Muscle layer of duodenum (tissue), 2 donors: ENCODE measurements around the gene MSANTD4.
"Not testable (repeated sequence)": the region's sequence is repeated elsewhere in the genome, so short reads cannot be mapped to it uniquely, and the experiment has no call there.

ENCODE experiments used
- H3K27ac ChIP-seq: one replicate; pipeline ENCODE4 v1.7.0; 2013; ENCODE audit warnings: mild to moderate bottlenecking, low read length
- H3K27me3 ChIP-seq: one replicate; pipeline ENCODE4 v1.7.0; 2013; ENCODE audit warnings: low read depth, mild to moderate bottlenecking, control low read depth, low read length
- H3K36me3 ChIP-seq, 2 donors: one replicate each; pipeline ENCODE4 v1.7.0; 2013; ENCODE audit warnings: low read length in 2 of 2, control low read depth in 1 of 2, mild to moderate bottlenecking in 1 of 2; ENCODE audit not compliant: insufficient read depth in 2 of 2, control insufficient read depth in 1 of 2
- H3K4me1 ChIP-seq, 2 donors: one replicate each; pipeline ENCODE4 v1.7.0; 2013; ENCODE audit warnings: low read length in 2 of 2, mild to moderate bottlenecking in 2 of 2, control low read depth in 1 of 2, moderate library complexity in 1 of 2; ENCODE audit not compliant: insufficient read depth in 2 of 2, control insufficient read depth in 1 of 2
- H3K4me3 ChIP-seq, 2 donors: one replicate each; pipeline ENCODE4 v1.7.0; 2013; ENCODE audit warnings: low read length in 2 of 2, low read depth in 1 of 2, mild to moderate bottlenecking in 1 of 2
- H3K9me3 ChIP-seq, 2 donors: one replicate each; pipeline ENCODE4 v1.7.0; 2013; ENCODE audit warnings: low read length in 2 of 2, control low read depth in 1 of 2, mild to moderate bottlenecking in 1 of 2; ENCODE audit not compliant: control insufficient read depth in 1 of 2
- donor health status: healthy.

Gene MSANTD4

GRCh38 chr11:106011481-106011880, 10.6 kb downstream of the MSANTD4 start:
- Histone ChIP-seq H3K27me3 (no peaks in the 10 kb centered on the region), H3K4me3 (no peak overlapping the region), H3K27ac (no peak overlapping the region), H3K9me3 (no peaks in the 10 kb centered on the region), H3K36me3 (peaks cover 27 to 42% of the 10 kb centered on the region in 2 donors), H3K4me1 (peaks cover 0 to 6% of the 10 kb centered on the region in 2 donors)

GRCh38 chr11:106003094-106003493, 18.9 kb downstream of the MSANTD4 start:
- not testable (repeated sequence) for H3K4me3 ChIP-seq, H3K27ac ChIP-seq, H3K27me3 ChIP-seq, H3K4me1 ChIP-seq
- Histone ChIP-seq H3K9me3 (peaks cover 0 to 13% of the 10 kb centered on the region in 2 donors), H3K36me3 (peaks cover 0 to 58% of the 10 kb centered on the region in 2 donors)

GRCh38 chr11:106001304-106002012, 20.6 kb downstream of the MSANTD4 start:
- H3K27me3 ChIP-seq = no peaks in the 10 kb centered on the region
- no peaks in the 10 kb centered on the region for H3K4me1 ChIP-seq

DNA sequence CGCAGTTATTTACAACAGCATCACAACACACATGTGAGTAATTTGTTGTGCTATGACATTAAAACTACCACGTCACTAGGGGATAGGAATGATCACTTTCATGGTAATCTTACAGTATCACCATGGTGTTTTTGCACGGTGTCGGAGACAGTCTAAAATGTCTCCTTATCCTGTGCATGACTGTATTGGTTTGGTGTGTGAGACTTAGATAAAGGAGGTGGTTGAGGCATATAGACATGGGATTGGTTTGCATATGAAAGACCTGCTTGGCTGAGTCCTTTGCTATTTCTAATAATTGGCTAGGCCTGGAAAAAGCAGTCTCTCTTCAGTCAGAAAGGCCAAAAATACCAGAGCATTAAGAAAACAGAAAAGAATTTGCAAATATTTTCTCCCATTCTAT, 30.2 kb downstream of the MSANTD4 start:
- Histone ChIP-seq H3K4me3 (no peak overlapping the region), H3K36me3 (peaks cover 9 to 33% of the 10 kb centered on the region in 2 donors), H3K27ac (no peak overlapping the region), H3K9me3 (peaks cover 0 to 11% of the 10 kb centered on the region in 2 donors), H3K27me3 (no peaks in the 10 kb centered on the region), H3K4me1 (no peaks in the 10 kb centered on the region)

More at GRCh38 chr11:106001304-106002012, 20.6 kb downstream of the MSANTD4 start:
- Histone ChIP-seq H3K4me3 (no peak overlapping the region), H3K27ac (no peak overlapping the region), H3K36me3 (peaks cover 2 to 48% of the 10 kb centered on the region in 2 donors), H3K9me3 (peaks cover 0 to 13% of the 10 kb centered on the region in 2 donors)

DNA sequence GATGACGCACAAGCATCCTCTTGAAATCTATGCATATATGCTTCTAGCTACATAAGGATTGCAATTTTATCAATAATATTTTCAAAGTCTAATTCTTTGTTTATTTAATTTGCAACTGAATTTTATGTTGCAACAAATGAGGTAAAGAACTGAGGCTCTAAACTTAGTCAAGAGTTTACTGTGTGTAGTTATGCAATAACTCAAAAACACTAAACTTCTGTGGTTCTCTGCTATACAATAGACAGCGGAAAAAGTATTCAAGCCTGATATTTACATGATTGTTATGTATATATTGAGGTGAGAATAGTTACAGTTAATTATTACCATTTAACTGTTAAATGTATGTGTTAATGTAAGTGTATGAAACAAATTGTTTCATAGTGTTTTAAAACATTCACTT, 32.9 kb downstream of the MSANTD4 start:
- Histone ChIP-seq H3K36me3 (peaks cover 0 to 11% of the 10 kb centered on the region in 2 donors), H3K27ac (no peak overlapping the region), H3K27me3 (no peaks in the 10 kb centered on the region), H3K9me3 (peaks cover 0 to 10% of the 10 kb centered on the region in 2 donors), H3K4me3 (no peak overlapping the region), H3K4me1 (no peaks in the 10 kb centered on the region)

DNA sequence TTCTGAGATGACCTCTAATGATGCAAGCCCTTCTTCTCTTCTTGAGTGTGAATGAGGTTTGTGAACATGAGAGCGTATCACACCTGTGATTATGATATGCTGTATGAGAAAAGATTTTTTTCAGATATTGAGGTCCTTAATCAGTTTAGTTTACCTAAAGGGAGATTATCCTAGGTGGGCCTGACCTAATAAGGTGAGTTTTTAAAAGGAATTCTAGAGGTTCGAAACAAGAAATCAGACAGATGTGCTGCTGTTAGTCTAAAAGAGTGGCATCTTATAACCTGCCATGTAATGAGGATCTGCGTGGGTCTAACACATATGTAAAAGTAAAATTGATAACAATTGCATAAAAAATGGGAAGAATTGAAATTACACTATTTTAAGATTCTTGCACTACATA, 33.8 kb downstream of the MSANTD4 start:
- Histone ChIP-seq H3K27ac (no peak overlapping the region), H3K9me3 (peaks cover 0 to 4% of the 10 kb centered on the region in 2 donors), H3K27me3 (no peaks in the 10 kb centered on the region), H3K4me1 (no peaks in the 10 kb centered on the region), H3K4me3 (no peak overlapping the region), H3K36me3 (peaks cover 0 to 8% of the 10 kb centered on the region in 2 donors)

- H3K4me3 ChIP-seq = no peak overlapping the region
- no peaks in the 10 kb centered on the region for H3K4me1 ChIP-seq
- peaks cover 0 to 4% of the 10 kb centered on the region in 2 donors for H3K36me3 ChIP-seq
- no peaks in the 10 kb centered on the region for H3K27me3 ChIP-seq
- H3K9me3 ChIP-seq = no peaks in the 10 kb centered on the region
- no peak overlapping the region for H3K27ac ChIP-seq
Observed at GRCh38 chr11:105986554-105986953, 35.5 kb downstream of the MSANTD4 start.

GRCh38 chr11:105979997-105980703, 41.9 kb downstream of the MSANTD4 start:
- H3K27ac ChIP-seq = no peak overlapping the region
- no peaks in the 10 kb centered on the region for H3K36me3 ChIP-seq
- no peaks in the 10 kb centered on the region for H3K4me1 ChIP-seq
- H3K4me3 ChIP-seq = no peak overlapping the region
- no peaks in the 10 kb centered on the region for H3K9me3 ChIP-seq
- H3K27me3 ChIP-seq = no peaks in the 10 kb centered on the region

- H3K27ac ChIP-seq = no peak overlapping the region
- H3K9me3 ChIP-seq = no peaks in the 10 kb centered on the region
- no peaks in the 10 kb centered on the region for H3K4me1 ChIP-seq
- no peak overlapping the region for H3K4me3 ChIP-seq
- no peaks in the 10 kb centered on the region for H3K36me3 ChIP-seq
- no peaks in the 10 kb centered on the region for H3K27me3 ChIP-seq
Observed at GRCh38 chr11:105975128-105975527, 46.9 kb downstream of the MSANTD4 start.

- Histone ChIP-seq H3K27me3 (no peaks in the 10 kb centered on the region), H3K9me3 (no peaks in the 10 kb centered on the region), H3K36me3 (no peaks in the 10 kb centered on the region), H3K4me1 (no peaks in the 10 kb centered on the region), H3K27ac (no peak overlapping the region), H3K4me3 (no peak overlapping the region)
Observed at GRCh38 chr11:105969756-105970155, 52.3 kb downstream of the MSANTD4 start.

DNA sequence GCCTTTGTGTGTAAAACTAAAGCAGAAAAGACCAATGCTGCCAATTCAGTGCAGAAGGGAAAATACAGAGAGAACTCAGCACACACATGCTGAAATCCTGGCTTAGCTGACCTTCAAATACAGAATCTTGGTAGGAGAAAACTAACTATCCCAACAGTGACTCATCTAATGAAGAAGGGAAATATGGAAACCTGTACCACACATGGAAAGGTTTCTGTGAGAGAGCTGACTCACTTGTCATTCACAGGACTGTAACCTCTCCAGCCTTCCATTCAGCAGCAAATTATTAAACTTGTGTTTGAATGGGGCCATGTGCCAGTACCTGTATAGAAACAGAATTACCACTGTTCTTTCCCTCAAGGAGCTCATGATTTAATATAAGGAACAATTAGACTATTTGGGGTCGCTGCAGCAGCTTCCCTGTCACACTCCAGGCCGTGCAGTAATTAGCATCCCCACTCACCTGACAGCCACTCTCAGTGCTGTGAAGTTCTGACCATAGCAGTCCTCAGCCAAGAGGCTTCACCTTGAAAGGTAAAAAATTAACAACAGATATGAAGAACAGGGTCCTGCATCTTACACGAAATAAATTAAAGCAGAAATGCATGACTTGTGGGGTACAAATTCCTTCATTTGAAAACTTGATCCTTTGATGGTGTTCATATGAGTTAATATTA, 53.9 kb downstream of the MSANTD4 start:
- no peaks in the 10 kb centered on the region for H3K4me1 ChIP-seq
- H3K4me3 ChIP-seq = no peak overlapping the region
- H3K36me3 ChIP-seq = no peaks in the 10 kb centered on the region
- H3K9me3 ChIP-seq = no peaks in the 10 kb centered on the region
- H3K27ac ChIP-seq = no peak overlapping the region
- H3K27me3 ChIP-seq = no peaks in the 10 kb centered on the region
